ENCODE measurements around the gene ANKRD52.

The ANKRD52 gene

GRCh38 chr12:56193025-56193578, 65.1 kb downstream of the ANKRD52 start:
- TF ChIP-seq CTCF (IDR thresholded peaks at IDR 0.05; ENCODE audit: borderline replicate concordance, control extremely low read depth, extremely low read depth, insufficient read depth, missing control alignments), result peak; percentile 60
- DNase-seq (ENCODE audit: low spot score), result peak; percentile 82
- in situ Hi-C loops (cut with MboI; ENCODE audit: low sequenced_read_pairs, unreplicated experiment), result no loop called here

GRCh38 chr12:56192582-56192981, 65.6 kb downstream of the ANKRD52 start:
- DNase-seq (ENCODE audit: low spot score), result no peak
- no peak for TF ChIP-seq CTCF (IDR thresholded peaks at IDR 0.05; ENCODE audit: borderline replicate concordance, control extremely low read depth, extremely low read depth, insufficient read depth, missing control alignments)
- in situ Hi-C loops (cut with MboI; ENCODE audit: low sequenced_read_pairs, unreplicated experiment), result no loop called here

GRCh38 chr12:56190695-56191155, 67.5 kb downstream of the ANKRD52 start:
- in situ Hi-C loops (cut with MboI; ENCODE audit: low sequenced_read_pairs, unreplicated experiment), result no loop called here
- TF ChIP-seq CTCF (IDR thresholded peaks at IDR 0.05; ENCODE audit: borderline replicate concordance, control extremely low read depth, extremely low read depth, insufficient read depth, missing control alignments), result no peak
- no peak for DNase-seq (ENCODE audit: low spot score)

- TF ChIP-seq CTCF (IDR thresholded peaks at IDR 0.05; ENCODE audit: borderline replicate concordance, control extremely low read depth, extremely low read depth, insufficient read depth, missing control alignments), result no peak
- in situ Hi-C loops (cut with MboI; ENCODE audit: low sequenced_read_pairs, unreplicated experiment), result no loop called here
- DNase-seq (ENCODE audit: low spot score), result peak; percentile 76
Observed at GRCh38 chr12:56189918-56190694, 68.1 kb downstream of the ANKRD52 start.

GRCh38 chr12:56189099-56189917, 68.9 kb downstream of the ANKRD52 start, which contains the start of gene SMARCC2:
SMARCC2 (minus strand) TSS chr12:56189483; CDS start chr12:56189461, 22 bp downstream.
- in situ Hi-C loops (cut with MboI; ENCODE audit: low sequenced_read_pairs, unreplicated experiment), result no loop called here
- peak; percentile 95 for DNase-seq (ENCODE audit: low spot score)
- peak; percentile 96 for TF ChIP-seq CTCF (IDR thresholded peaks at IDR 0.05; ENCODE audit: borderline replicate concordance, control extremely low read depth, extremely low read depth, insufficient read depth, missing control alignments)

GRCh38 chr12:56188778-56189098, 69.4 kb downstream of the ANKRD52 start:
- TF ChIP-seq CTCF (IDR thresholded peaks at IDR 0.05; ENCODE audit: borderline replicate concordance, control extremely low read depth, extremely low read depth, insufficient read depth, missing control alignments), result no peak
- in situ Hi-C loops (cut with MboI; ENCODE audit: low sequenced_read_pairs, unreplicated experiment), result no loop called here
- no peak for DNase-seq (ENCODE audit: low spot score)
